GM19238 (cell line): ENCODE data around the gene MCRIP2.

Source experiments
- DNase-seq: peaks from one replicate; pipeline ENCODE4 v3.0.0; 2011; ENCODE audit warnings: low spot score; ENCODE audit not compliant: insufficient read length

The MCRIP2 gene

GRCh38 chr16:669666-670065 lies 28.0 kb downstream of the MCRIP2 start:
- DNase-seq: no peak

GRCh38 chr16:670485-671352 lies 29.1 kb downstream of the MCRIP2 start:
- DNase-seq: no peak

- DNase-seq: no peak
Measured at GRCh38 chr16:671353-672131, 29.9 kb downstream of the MCRIP2 start.

GRCh38 chr16:672371-672770 lies 30.7 kb downstream of the MCRIP2 start:
- no peak for DNase-seq

GRCh38 chr16:672851-673250 lies 31.2 kb downstream of the MCRIP2 start:
- DNase-seq: no peak

- DNase-seq: no peak
Measured at GRCh38 chr16:673399-673991, 31.9 kb downstream of the MCRIP2 start.

GRCh38 chr16:674214-674881 lies 32.7 kb downstream of the MCRIP2 start:
- DNase-seq: no peak

- no peak for DNase-seq
Measured at GRCh38 chr16:674968-675883, 33.6 kb downstream of the MCRIP2 start, which contains the start of gene RHBDL1. RHBDL1 (plus strand) TSS chr16:675671; CDS start chr16:675791, 120 bp downstream.

GRCh38 chr16:675884-676564 lies 34.4 kb downstream of the MCRIP2 start:
- no peak for DNase-seq

GRCh38 chr16:676565-676902 lies 34.9 kb downstream of the MCRIP2 start:
- DNase-seq: no peak

- DNase-seq: no peak
Measured at GRCh38 chr16:676913-677312, 35.3 kb downstream of the MCRIP2 start.

GRCh38 chr16:677316-678190 lies 35.9 kb downstream of the MCRIP2 start:
- no peak for DNase-seq

- DNase-seq: no peak
Measured at GRCh38 chr16:678209-678857, 36.7 kb downstream of the MCRIP2 start.

- DNase-seq: no peak
Measured at GRCh38 chr16:678858-679813, 37.5 kb downstream of the MCRIP2 start.

GRCh38 chr16:679814-680624 lies 38.4 kb downstream of the MCRIP2 start, which contains the start of gene STUB1:
STUB1 (plus strand) TSS chr16:680410; CDS start chr16:680526, 116 bp downstream.
- peak; percentile 89 for DNase-seq

GRCh38 chr16:680625-680945 lies 39.0 kb downstream of the MCRIP2 start:
- DNase-seq: no peak
